NCI-H2081 treated with DMSO at 0.1 percent for 48 hours (cell line): ENCODE results near the gene CLSTN2.

Experiments
- DNase-seq: peaks from one replicate; lab custom pipeline; 2025; lab: John Stamatoyannopoulos, UW

The CLSTN2 gene

GRCh38 chr3:139944256-139944910 is 9.4 kb downstream of the CLSTN2 start:
- DNase-seq: no peak

GRCh38 chr3:139945386-139945785 is 10.4 kb downstream of the CLSTN2 start:
- DNase-seq: no peak

GRCh38 chr3:139945942-139946341 is 11.0 kb downstream of the CLSTN2 start:
- DNase-seq: no peak

- no peak for DNase-seq
Observed at GRCh38 chr3:139948467-139948866, 13.5 kb downstream of the CLSTN2 start.

GRCh38 chr3:139948898-139949297 is 13.9 kb downstream of the CLSTN2 start:
- no peak for DNase-seq

- DNase-seq: no peak
Observed at GRCh38 chr3:139953131-139953910, 18.3 kb downstream of the CLSTN2 start.

- no peak for DNase-seq
Observed at GRCh38 chr3:139954146-139954860, 19.3 kb downstream of the CLSTN2 start.

- no peak for DNase-seq
Observed at GRCh38 chr3:139957844-139958243, 22.9 kb downstream of the CLSTN2 start.

- DNase-seq: no peak
Observed at GRCh38 chr3:139969386-139969785, 34.4 kb downstream of the CLSTN2 start.

- DNase-seq: no peak
Observed at GRCh38 chr3:139970526-139970925, 35.5 kb downstream of the CLSTN2 start.

GRCh38 chr3:139974809-139975425 is 39.9 kb downstream of the CLSTN2 start:
- no peak for DNase-seq

GRCh38 chr3:139975594-139976365 is 40.8 kb downstream of the CLSTN2 start:
- no peak for DNase-seq

- no peak for DNase-seq
Observed at GRCh38 chr3:139978966-139979365, 44.0 kb downstream of the CLSTN2 start.

GRCh38 chr3:139979991-139980390 is 45.0 kb downstream of the CLSTN2 start:
- no peak for DNase-seq

- no peak for DNase-seq
Observed at GRCh38 chr3:139982404-139982803, 47.4 kb downstream of the CLSTN2 start.

- DNase-seq: no peak
Observed at GRCh38 chr3:139985576-139985975, 50.6 kb downstream of the CLSTN2 start.

- DNase-seq: no peak
Observed at GRCh38 chr3:139987908-139988307, 52.9 kb downstream of the CLSTN2 start.

- DNase-seq: no peak
Observed at GRCh38 chr3:139988472-139989156, 53.6 kb downstream of the CLSTN2 start.

- no peak for DNase-seq
Observed at GRCh38 chr3:139994891-139995290, 59.9 kb downstream of the CLSTN2 start.

GRCh38 chr3:140004271-140004670 is 69.3 kb downstream of the CLSTN2 start:
- DNase-seq: no peak

- no peak for DNase-seq
Observed at GRCh38 chr3:140006331-140006730, 71.3 kb downstream of the CLSTN2 start.
